ENCODE measurements around the gene GPR42.

GPR42 gene

DNA sequence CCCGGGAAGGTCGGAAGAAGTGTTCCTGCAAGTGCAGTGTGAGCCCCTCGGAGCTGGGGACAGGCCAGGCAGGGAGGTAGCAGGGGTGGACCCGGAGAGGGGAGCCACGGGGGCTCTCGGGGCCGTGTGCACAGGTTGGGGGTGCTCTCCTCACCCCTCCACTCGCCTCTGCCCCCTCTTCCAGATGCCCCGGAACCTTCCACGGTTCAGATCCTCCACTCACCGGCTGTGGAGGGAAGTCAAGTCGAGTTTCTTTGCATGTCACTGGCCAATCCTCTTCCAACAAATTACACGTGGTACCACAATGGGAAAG is 32.9 kb upstream of the GPR42 start:
- H3K9ac ChIP-seq (ENCODE audit: low read depth, low read length, poor library complexity, severe bottlenecking) = no peak overlapping the region
- H3F3A ChIP-seq (ENCODE audit: low read depth) = no peaks in the 10 kb centered on the region
- H3K4me1 ChIP-seq (ENCODE audit: insufficient read depth, low read length, poor library complexity, severe bottlenecking) = peaks cover 4% of the 10 kb centered on the region
- no peaks in the 10 kb centered on the region for H3K9me3 ChIP-seq (ENCODE audit: insufficient read depth, low read depth, low read length)
- H3K9me2 ChIP-seq (replicated peaks; ENCODE audit: low read depth, low read length) = no peaks in the 10 kb centered on the region
- no peaks in the 10 kb centered on the region for H3K27me3 ChIP-seq (ENCODE audit: insufficient read depth, low read length, poor library complexity, severe bottlenecking)
- no peaks in the 10 kb centered on the region for H4K20me1 ChIP-seq (ENCODE audit: insufficient read depth, low read length, poor library complexity, severe bottlenecking)
- H3K4me3 ChIP-seq (ENCODE audit: low read length, poor library complexity, severe bottlenecking) = no peak overlapping the region
- H3K4me2 ChIP-seq (ENCODE audit: low read depth, low read length, poor library complexity, severe bottlenecking) = no peak overlapping the region
- no peaks in the 10 kb centered on the region for H3K36me3 ChIP-seq (ENCODE audit: insufficient read depth, low read length)
- H2AFZ ChIP-seq (ENCODE audit: low read length) = no peak overlapping the region
- no peak for TF ChIP-seq EZH2phosphoT487 (IDR thresholded peaks at IDR 0.05; ENCODE audit: borderline replicate concordance)
- TF ChIP-seq, protein P1, sequence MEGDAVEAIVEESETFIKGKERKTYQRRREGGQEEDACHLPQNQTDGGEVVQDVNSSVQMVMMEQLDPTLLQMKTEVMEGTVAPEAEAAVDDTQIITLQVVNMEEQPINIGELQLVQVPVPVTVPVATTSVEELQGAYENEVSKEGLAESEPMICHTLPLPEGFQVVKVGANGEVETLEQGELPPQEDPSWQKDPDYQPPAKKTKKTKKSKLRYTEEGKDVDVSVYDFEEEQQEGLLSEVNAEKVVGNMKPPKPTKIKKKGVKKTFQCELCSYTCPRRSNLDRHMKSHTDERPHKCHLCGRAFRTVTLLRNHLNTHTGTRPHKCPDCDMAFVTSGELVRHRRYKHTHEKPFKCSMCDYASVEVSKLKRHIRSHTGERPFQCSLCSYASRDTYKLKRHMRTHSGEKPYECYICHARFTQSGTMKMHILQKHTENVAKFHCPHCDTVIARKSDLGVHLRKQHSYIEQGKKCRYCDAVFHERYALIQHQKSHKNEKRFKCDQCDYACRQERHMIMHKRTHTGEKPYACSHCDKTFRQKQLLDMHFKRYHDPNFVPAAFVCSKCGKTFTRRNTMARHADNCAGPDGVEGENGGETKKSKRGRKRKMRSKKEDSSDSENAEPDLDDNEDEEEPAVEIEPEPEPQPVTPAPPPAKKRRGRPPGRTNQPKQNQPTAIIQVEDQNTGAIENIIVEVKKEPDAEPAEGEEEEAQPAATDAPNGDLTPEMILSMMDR (conservative IDR thresholded peaks at IDR 0.05; ENCODE audit: low read length) = no peak
- no peaks in the 10 kb centered on the region for H3K79me2 ChIP-seq (ENCODE audit: insufficient read depth, low read length)

DNA sequence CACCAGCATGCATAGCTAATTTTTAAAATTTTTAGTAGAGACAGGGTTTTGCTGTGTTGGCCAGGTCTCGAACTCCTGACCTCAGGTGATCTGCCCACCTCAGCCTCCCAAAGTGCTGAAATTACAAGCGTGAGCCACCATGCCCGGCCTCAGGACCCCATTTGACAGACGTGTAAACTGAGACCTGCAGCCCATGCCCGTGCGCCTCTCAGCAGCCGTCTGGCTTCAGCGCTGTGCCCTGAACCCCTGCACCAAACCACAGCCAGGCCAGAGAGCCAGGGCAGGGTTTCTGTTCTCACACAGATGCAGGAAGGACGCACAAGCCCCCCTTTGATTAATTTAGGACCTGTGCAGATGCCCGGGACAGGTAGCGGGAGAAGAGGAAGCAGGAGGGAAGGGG is 30.4 kb upstream of the GPR42 start:
- no peak overlapping the region for H3K4me3 ChIP-seq (ENCODE audit: low read length, poor library complexity, severe bottlenecking)
- no peaks in the 10 kb centered on the region for H4K20me1 ChIP-seq (ENCODE audit: insufficient read depth, low read length, poor library complexity, severe bottlenecking)
- no peak overlapping the region for H2AFZ ChIP-seq (ENCODE audit: low read length)
- H3K9ac ChIP-seq (ENCODE audit: low read depth, low read length, poor library complexity, severe bottlenecking) = no peak overlapping the region
- H3K4me2 ChIP-seq (ENCODE audit: low read depth, low read length, poor library complexity, severe bottlenecking) = no peak overlapping the region
- TF ChIP-seq, protein P1 (conservative IDR thresholded peaks at IDR 0.05; ENCODE audit: low read length) = no peak
- no peak for TF ChIP-seq EZH2phosphoT487 (IDR thresholded peaks at IDR 0.05; ENCODE audit: borderline replicate concordance)
- no peaks in the 10 kb centered on the region for H3K36me3 ChIP-seq (ENCODE audit: insufficient read depth, low read length)
- no peaks in the 10 kb centered on the region for H3K27me3 ChIP-seq (ENCODE audit: insufficient read depth, low read length, poor library complexity, severe bottlenecking)
- no peaks in the 10 kb centered on the region for H3K9me2 ChIP-seq (replicated peaks; ENCODE audit: low read depth, low read length)
- no peaks in the 10 kb centered on the region for H3F3A ChIP-seq (ENCODE audit: low read depth)
- no peaks in the 10 kb centered on the region for H3K79me2 ChIP-seq (ENCODE audit: insufficient read depth, low read length)
- no peaks in the 10 kb centered on the region for H3K4me1 ChIP-seq (ENCODE audit: insufficient read depth, low read length, poor library complexity, severe bottlenecking)
- no peaks in the 10 kb centered on the region for H3K9me3 ChIP-seq (ENCODE audit: insufficient read depth, low read depth, low read length)

DNA sequence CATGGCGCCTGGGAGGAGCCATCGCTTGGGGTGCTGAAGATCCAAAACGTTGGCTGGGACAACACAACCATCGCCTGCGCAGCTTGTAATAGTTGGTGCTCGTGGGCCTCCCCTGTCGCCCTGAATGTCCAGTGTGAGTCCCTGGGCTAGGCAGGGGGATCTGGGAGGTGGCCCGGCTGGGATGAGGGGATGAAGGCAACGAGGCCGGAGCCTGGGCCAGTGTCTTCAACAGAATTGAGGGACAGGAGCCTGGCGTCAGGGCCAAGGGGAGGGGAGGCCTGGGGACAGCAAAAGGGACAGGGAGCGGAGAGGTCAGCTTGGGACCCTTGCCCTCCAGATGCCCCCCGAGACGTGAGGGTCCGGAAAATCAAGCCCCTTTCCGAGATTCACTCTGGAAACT is 29.9 kb upstream of the GPR42 start:
- H3K9ac ChIP-seq (ENCODE audit: low read depth, low read length, poor library complexity, severe bottlenecking) = no peak overlapping the region
- no peaks in the 10 kb centered on the region for H3F3A ChIP-seq (ENCODE audit: low read depth)
- H3K79me2 ChIP-seq (ENCODE audit: insufficient read depth, low read length) = no peaks in the 10 kb centered on the region
- no peak overlapping the region for H3K4me3 ChIP-seq (ENCODE audit: low read length, poor library complexity, severe bottlenecking)
- H4K20me1 ChIP-seq (ENCODE audit: insufficient read depth, low read length, poor library complexity, severe bottlenecking) = no peaks in the 10 kb centered on the region
- peaks cover under 1% of the 10 kb centered on the region for H3K4me1 ChIP-seq (ENCODE audit: insufficient read depth, low read length, poor library complexity, severe bottlenecking)
- no peaks in the 10 kb centered on the region for H3K9me3 ChIP-seq (ENCODE audit: insufficient read depth, low read depth, low read length)
- H2AFZ ChIP-seq (ENCODE audit: low read length) = no peak overlapping the region
- H3K27me3 ChIP-seq (ENCODE audit: insufficient read depth, low read length, poor library complexity, severe bottlenecking) = no peaks in the 10 kb centered on the region
- H3K4me2 ChIP-seq (ENCODE audit: low read depth, low read length, poor library complexity, severe bottlenecking) = no peak overlapping the region
- H3K36me3 ChIP-seq (ENCODE audit: insufficient read depth, low read length) = no peaks in the 10 kb centered on the region
- TF ChIP-seq EZH2phosphoT487 (IDR thresholded peaks at IDR 0.05; ENCODE audit: borderline replicate concordance) = no peak
- TF ChIP-seq, protein P1 (conservative IDR thresholded peaks at IDR 0.05; ENCODE audit: low read length) = no peak
- H3K9me2 ChIP-seq (replicated peaks; ENCODE audit: low read depth, low read length) = no peaks in the 10 kb centered on the region

All from Loucy (cell line).